K562 (cell line): Measurements from ENCODE around the gene PLTP. TPM values are rescaled to one million over a fixed set of nuclear protein-coding genes. Genes with fewer than 3 reads are reported as not detected.
A peak's percentile ranks its signal among the peaks of the same experiment; 100 is the strongest.

ENCODE experiments used
- ATAC-seq: fragments of 200-7000 bp; cut with Tn5 transposase; 3 replicates; pipeline ENCODE4 v1.9.1; 2020; ENCODE audit warnings: moderate library complexity
- BruUV-seq: library from RNA; stranded (reverse); fragments of 400-500 nt; replicated peaks from 2 replicates; lab custom pipeline; 2021; lab: Mats Ljungman, UMichigan
- CTCF ChIA-PET: fragments of 300-600 bp; formaldehyde crosslinking; extraction: SDS; loops from one replicate; lab custom pipeline; 2021; ENCODE audit warnings: low intra/inter-chr PET ratio; lab: Yijun Ruan, JAX
- POLR2A ChIA-PET: fragments of 300-600, 350-650 bp; sonication (Branson Sonifier 250); formaldehyde crosslinking; extraction: SDS; loops from one replicate; lab custom pipeline; 2021; ENCODE audit warnings: antibody characterized with exemption, inconsistent platforms; lab: Yijun Ruan, JAX
- DNase-seq, 4 experiments: peaks; one replicate each; pipeline versions ENCODE4 v3.0.0 to v3.0.0-alpha.2; 2011 to 2018; ENCODE audit warnings: low spot score in 3 of 4, mixed read lengths in 3 of 4; ENCODE audit errors: extremely low read depth in 1 of 4
- FAIRE-seq: peaks from 2 replicates; lab custom pipeline; 2011; peaks lifted over from hg19 to GRCh38; lab: Jason Lieb, UNC
- H2AFZ ChIP-seq: 2 replicates; pipeline ENCODE4 v1.6.0; 2011; ENCODE audit warnings: low read depth, low read length, control low read depth, inconsistent platforms
- H3K27ac ChIP-seq: fragments of 200-600 bp; 3 replicates; pipeline ENCODE4 v1.8.0; 2011; ENCODE audit warnings: low read depth, mild to moderate bottlenecking, control low read depth, inconsistent platforms, low read length, moderate library complexity, mixed read lengths; ENCODE audit errors: extremely low read depth
- H3K27me3 ChIP-seq, 2 experiments: fragments of 300-600 bp in 1 of 2; 2 replicates in 1 of 2; 3 replicates in 1 of 2; pipeline versions ENCODE4 v1.6.0 to v1.8.0; 2011; ENCODE audit warnings: inconsistent platforms in 2 of 2, low read length in 2 of 2, mild to moderate bottlenecking in 1 of 2, mixed read lengths in 1 of 2, moderate library complexity in 1 of 2; ENCODE audit not compliant: control insufficient read depth in 2 of 2, insufficient read depth in 2 of 2
- H3K36me3 ChIP-seq: fragments of 300-600 bp; 3 replicates; pipeline ENCODE4 v1.8.0; 2011; ENCODE audit warnings: mild to moderate bottlenecking, low read length, inconsistent platforms; ENCODE audit not compliant: control insufficient read depth, insufficient read depth
- H3K4me1 ChIP-seq, 2 experiments: fragments of 200-600 bp in 1 of 2; replicated peaks in 1 of 2; 2 replicates in 1 of 2; 3 replicates in 1 of 2; pipeline versions ENCODE4 v1.5.1 to v1.8.0; 2011; ENCODE audit warnings: inconsistent platforms in 2 of 2, low read length in 2 of 2, mild to moderate bottlenecking in 1 of 2, mixed read lengths in 1 of 2, moderate library complexity in 1 of 2; ENCODE audit not compliant: control insufficient read depth in 2 of 2, insufficient read depth in 2 of 2
- H3K4me2 ChIP-seq: 2 replicates; pipeline ENCODE4 v1.6.1; 2011; ENCODE audit warnings: low read length, control low read depth, inconsistent platforms, mixed read lengths; ENCODE audit not compliant: insufficient read depth
- H3K4me3 ChIP-seq: fragments of 200-600 bp; sonication (generic), shearing (Covaris generic); 2 replicates; pipeline ENCODE4 v1.5.1; 2016; ENCODE audit warnings: control low read depth, inconsistent platforms
- H3K79me2 ChIP-seq: fragments of 200-600 bp; 3 replicates; pipeline ENCODE4 v1.8.0; 2011; ENCODE audit warnings: low read length, inconsistent platforms; ENCODE audit not compliant: control insufficient read depth, insufficient read depth
- H3K9ac ChIP-seq, 2 experiments: 2 replicates each; pipeline versions ENCODE4 v1.6.0 to v1.6.1; 2011; ENCODE audit warnings: low read depth in 2 of 2, low read length in 2 of 2, control low read depth in 1 of 2, inconsistent platforms in 1 of 2, mild to moderate bottlenecking in 1 of 2, mixed read lengths in 1 of 2; ENCODE audit not compliant: insufficient read depth in 1 of 2
- H3K9me1 ChIP-seq: one replicate; pipeline ENCODE4 v1.6.0; 2011; ENCODE audit warnings: inconsistent platforms, mild to moderate bottlenecking, low read length, moderate library complexity; ENCODE audit not compliant: control insufficient read depth, insufficient read depth
- H3K9me3 ChIP-seq: replicated peaks from 2 replicates; pipeline ENCODE4 v1.5.1; 2011; ENCODE audit warnings: low read depth, low read length, inconsistent platforms; ENCODE audit not compliant: control insufficient read depth, insufficient read depth
- H4K20me1 ChIP-seq: replicated peaks from 2 replicates; pipeline ENCODE4 v1.6.1; 2011; ENCODE audit warnings: low read length, inconsistent platforms, mixed read lengths; ENCODE audit not compliant: control insufficient read depth, insufficient read depth
- ADNP ChIP-seq: fragments of 200-800 bp; sonication (Bioruptor generic); IDR thresholded peaks from 2 replicates; pipeline ENCODE4 v1.6.1; 2016; ENCODE audit warnings: missing genetic modification characterization, missing compliant biosample characterization
- ARID1B ChIP-seq: fragments of 450-650 bp; IDR thresholded peaks from 2 replicates; pipeline ENCODE4 v1.6.1; 2016; ENCODE audit warnings: antibody characterized with exemption, mild to moderate bottlenecking, inconsistent platforms
- BCOR ChIP-seq: fragments of 450-650 bp; IDR thresholded peaks from 2 replicates; pipeline ENCODE4 v1.6.1; 2016
- BHLHE40 ChIP-seq: IDR thresholded peaks from 2 replicates; pipeline ENCODE4 v1.6.1; 2011; ENCODE audit warnings: low read length, improper control_type of control experiment
- CBFA2T2 ChIP-seq: fragments of 450-650 bp; conservative IDR thresholded peaks from 2 replicates; pipeline ENCODE4 v1.6.1; 2017; ENCODE audit warnings: mild to moderate bottlenecking
- CBFB ChIP-seq: sonication (generic); formaldehyde crosslinking; IDR thresholded peaks from 2 replicates; pipeline ENCODE4 v1.4.0; 2020; ENCODE audit warnings: mild to moderate bottlenecking, missing genetic modification reagents
- GABPB1 ChIP-seq: sonication (generic); formaldehyde crosslinking; IDR thresholded peaks from 2 replicates; pipeline ENCODE4 v1.8.0; 2022; ENCODE audit warnings: mild to moderate bottlenecking, missing genetic modification reagents
- HDAC1 ChIP-seq, 2 experiments: fragments of 450-650 bp; IDR thresholded peaks; 2 replicates each; pipeline ENCODE4 v1.6.1; 2016 to 2017; ENCODE audit warnings: inconsistent platforms in 1 of 2, mild to moderate bottlenecking in 1 of 2, moderate library complexity in 1 of 2
- HNRNPL ChIP-seq: fragments of 200-400 bp; formaldehyde crosslinking; IDR thresholded peaks from 2 replicates; pipeline ENCODE4 v1.6.1; 2017; ENCODE audit warnings: low read depth, mild to moderate bottlenecking, low read length
- HNRNPLL ChIP-seq: fragments of 200-400 bp; formaldehyde crosslinking; IDR thresholded peaks from 2 replicates; pipeline ENCODE4 v1.6.1; 2017; ENCODE audit warnings: low read length, low read depth, mild to moderate bottlenecking; ENCODE audit not compliant: poor library complexity, severe bottlenecking
- JUNB ChIP-seq: fragments of 450-650 bp; formaldehyde crosslinking; conservative IDR thresholded peaks from 2 replicates; pipeline ENCODE4 v1.4.0; 2020; ENCODE audit warnings: mild to moderate bottlenecking
- MTF1 ChIP-seq: fragments of 250-450 bp; sonication (Bioruptor Pico); IDR thresholded peaks from 2 replicates; pipeline ENCODE4 v1.9.0; 2021; ENCODE audit warnings: moderate library complexity, mild to moderate bottlenecking, inconsistent platforms, borderline replicate concordance
- RAD51 ChIP-seq: fragments of 450-650 bp; IDR thresholded peaks from 2 replicates; pipeline ENCODE4 v1.7.1; 2016; ENCODE audit warnings: low read depth, mild to moderate bottlenecking, borderline replicate concordance
- SAFB2 ChIP-seq: fragments of 200-400 bp; formaldehyde crosslinking; IDR thresholded peaks from 2 replicates; pipeline ENCODE4 v1.6.1; 2018; ENCODE audit warnings: borderline replicate concordance, low read length, low read depth, moderate library complexity; ENCODE audit not compliant: severe bottlenecking
- XRCC5 ChIP-seq: fragments of 200-400 bp; formaldehyde crosslinking; IDR thresholded peaks from 2 replicates; pipeline ENCODE4 v1.6.1; 2017; ENCODE audit warnings: low read depth, mild to moderate bottlenecking, low read length
- YY1 ChIP-seq, 3 experiments: IDR thresholded peaks; 2 replicates each; pipeline ENCODE4 v1.6.1; 2011; ENCODE audit warnings: low read length in 2 of 3, mild to moderate bottlenecking in 2 of 3, moderate library complexity in 2 of 3, borderline replicate concordance in 1 of 3, control low read depth in 1 of 3, low read depth in 1 of 3; ENCODE audit not compliant: insufficient read depth in 3 of 3, insufficient replicate concordance in 2 of 3, control insufficient read depth in 1 of 3, insufficient read length in 1 of 3; ENCODE audit errors: extremely low read depth in 1 of 3
- ZBTB8A ChIP-seq: fragments of 450-650 bp; IDR thresholded peaks from 2 replicates; pipeline ENCODE4 v1.6.1; 2018; ENCODE audit warnings: mild to moderate bottlenecking, moderate library complexity; ENCODE audit not compliant: partially characterized antibody
- WGBS: fragments of 100-300 bp; shearing (Covaris generic); methylation state at CpG from one replicate; pipeline ENCODE4 v1.1.6; 2016; ENCODE audit warnings: low coverage, mixed read lengths; ENCODE audit not compliant: insufficient coverage; ENCODE audit errors: missing lambda C conversion rate; 5-methylcytosine and 5-hydroxymethylcytosine counted together
- in situ Hi-C: fragments of 300-500 bp; cut with MboI; formaldehyde crosslinking; loops from 4 replicates; pipeline ENCODE4 v1.15.0; 2018; ENCODE audit warnings: inconsistent platforms, mixed read lengths
- intact Hi-C: fragments of 100-400 bp; cut with micrococcal nuclease; formaldehyde crosslinking; loops from 2 replicates; pipeline ENCODE4 v1.14.2; 2022
- polyA plus RNA-seq, 8 experiments: library from polyadenylated mRNA; depleted of rRNA in 4 of 8; stranded (reverse) in 5 of 8; unstranded in 3 of 8; fragments of >200 nt; fragmentation: Nextera tagmentation in 2 of 8; fragmentation: Illumina TruSeq in 1 of 8; extraction: Ambion mirVana in 2 of 8; extraction: Trizol in 1 of 8; gene quantifications; 2 replicates each; pipeline versions ENCODE4 v1.2.1 to v1.2.3, GENCODE V29; 2011 to 2014; ENCODE audit warnings: inconsistent platforms in 1 of 8, missing spikeins in 1 of 8
- total RNA-seq, 7 experiments: library from RNA; depleted of rRNA in 6 of 7; stranded (reverse); fragments of >200 nt in 6 of 7; fragmentation: Illumina TruSeq in 2 of 7; extraction: Trizol in 2 of 7; gene quantifications; 2 replicates each; pipeline versions ENCODE4 v1.2.1 to v1.2.3, GENCODE V29; 2011 to 2021; ENCODE audit warnings: low replicate concordance in 1 of 7
- TF ChIP-seq, protein P1 (sequence below): fragments of 450-650 bp; IDR thresholded peaks from 2 replicates; pipeline ENCODE4 v1.6.1; 2016; ENCODE audit warnings: antibody characterized with exemption
- TF ChIP-seq, protein P2 (sequence below): fragments of 450-650 bp; IDR thresholded peaks from 2 replicates; pipeline ENCODE4 v1.6.1; 2016

Gene PLTP
- total and polyA plus RNA-seq, 9 of the 15 experiments (the other 6 are each of a cell fraction or from before 2014, with no cell fraction given), result 2.8 to 29.3 (median 17.6) TPM

DNA sequence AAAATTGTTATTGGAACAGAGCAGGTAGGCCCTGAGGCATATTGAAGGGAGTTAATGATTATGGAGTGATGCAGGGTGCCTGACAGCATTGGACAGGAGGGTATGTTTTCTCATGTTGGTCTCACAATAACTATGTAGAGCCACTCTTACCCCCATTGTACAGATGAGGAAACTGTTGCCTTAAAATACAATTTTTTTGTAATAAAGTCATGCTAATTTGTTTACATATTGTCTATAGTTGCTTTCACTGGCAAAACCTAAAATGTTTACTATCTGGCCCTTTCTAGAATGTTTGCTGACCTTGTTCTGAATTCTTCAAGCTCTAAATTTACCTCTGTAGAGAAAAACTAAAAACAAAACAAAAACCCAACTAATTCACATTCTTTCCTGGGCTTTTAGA, 60.5 kb downstream of the PLTP start (continued):
- peak; percentile 71; the same call in 1 of the 2 replicates for TF ChIP-seq BCOR
- TF ChIP-seq ADNP (tag), result peak; percentile 74

DNA sequence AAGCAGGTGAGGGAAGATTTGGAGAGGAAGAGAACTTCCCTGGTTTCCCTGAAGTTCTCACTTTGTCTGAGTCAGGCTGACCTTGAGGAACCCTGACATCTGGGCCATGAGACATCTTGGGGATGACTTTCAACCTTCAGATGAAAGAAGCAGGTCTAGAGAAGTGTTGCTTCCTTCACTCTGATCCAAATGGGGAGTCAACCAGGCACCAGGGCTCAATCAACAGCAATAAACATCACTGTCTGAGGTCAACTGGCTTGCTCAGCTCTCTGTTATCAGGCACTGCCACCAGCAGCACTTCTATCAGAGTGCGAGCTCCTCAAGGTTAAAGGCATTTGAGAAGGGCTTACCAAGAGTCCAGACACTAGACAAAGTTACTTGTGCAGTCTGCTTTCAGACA, 61.0 kb downstream of the PLTP start:
- ChIA-PET POLR2A (interaction anchor here (0.7 to 2.3 kb wide), 2 partner anchors 9 to 44 kb away, joined by 3 to 19 read pairs; no protein-coding TSS in a partner anchor), CTCF (no interaction called here)
- 0% methylated on average over 1 of the region's 1 CpG for WGBS
- H3K4me2 ChIP-seq, result peak overlapping the region; percentile 33
- peaks cover 5% of the 10 kb centered on the region for H3K9me3 ChIP-seq
- H3K79me2 ChIP-seq, result peaks cover 3% of the 10 kb centered on the region; the same call in 1 of the 3 replicates
- peak overlapping the region; percentile 63 for H3K27ac ChIP-seq
- no peak overlapping the region for H2AFZ ChIP-seq
- no peaks in the 10 kb centered on the region for H3K27me3 ChIP-seq
- in situ Hi-C loops (no loop called here), intact Hi-C loops (no loop called here)
- H3K4me1 ChIP-seq, result peaks cover 15 to 17% of the 10 kb centered on the region in 2 experiments; a peak in 4 of 5 replicates
- peak; percentile 43 to 87 (median 60) for DNase-seq
- peak; percentile 99 for FAIRE-seq
- no peaks in the 10 kb centered on the region for H3K9me1 ChIP-seq
- H3K9ac ChIP-seq, result no peak overlapping the region
- BruUV-seq, result no TSS peak
- H3K36me3 ChIP-seq, result peaks cover 17% of the 10 kb centered on the region; the same call in 2 of the 3 replicates
- H4K20me1 ChIP-seq, result no peaks in the 10 kb centered on the region
- no peak overlapping the region for H3K4me3 ChIP-seq
- peak; percentile 94 for ATAC-seq
- no peak for TF ChIP-seq CBFB (CRISPR knock-in tag)
- peak; percentile 86 for TF ChIP-seq CBFA2T2
- TF ChIP-seq JUNB (CRISPR knock-in tag), result no peak
- TF ChIP-seq, protein P1, sequence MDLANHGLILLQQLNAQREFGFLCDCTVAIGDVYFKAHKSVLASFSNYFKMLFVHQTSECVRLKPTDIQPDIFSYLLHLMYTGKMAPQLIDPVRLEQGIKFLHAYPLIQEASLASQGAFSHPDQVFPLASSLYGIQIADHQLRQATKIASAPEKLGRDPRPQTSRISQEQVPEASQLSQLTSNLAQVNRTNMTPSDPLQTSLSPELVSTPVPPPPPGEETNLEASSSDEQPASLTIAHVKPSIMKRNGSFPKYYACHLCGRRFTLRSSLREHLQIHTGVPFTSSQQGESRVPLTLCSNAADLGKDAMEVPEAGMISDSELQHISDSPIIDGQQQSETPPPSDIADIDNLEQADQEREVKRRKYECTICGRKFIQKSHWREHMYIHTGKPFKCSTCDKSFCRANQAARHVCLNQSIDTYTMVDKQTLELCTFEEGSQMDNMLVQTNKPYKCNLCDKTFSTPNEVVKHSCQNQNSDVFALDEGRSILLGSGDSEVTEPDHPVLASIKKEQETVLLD, result peak; percentile 44; the same call in 1 of the 2 replicates
- TF ChIP-seq HNRNPLL, result no peak
- peak; percentile 35; the same call in 1 of the 2 replicates for TF ChIP-seq BHLHE40
- TF ChIP-seq YY1 (IDR thresholded peaks at IDR 0.05; ENCODE audit: borderline replicate concordance in 1 of 3, control insufficient read depth in 1 of 3, extremely low read depth in 1 of 3, insufficient read depth in 3 of 3, insufficient read length in 1 of 3, insufficient replicate concordance in 2 of 3, low read depth in 1 of 3, low read length in 2 of 3), result peak in 1 of 3 experiments; percentile 15
- TF ChIP-seq, protein P2, sequence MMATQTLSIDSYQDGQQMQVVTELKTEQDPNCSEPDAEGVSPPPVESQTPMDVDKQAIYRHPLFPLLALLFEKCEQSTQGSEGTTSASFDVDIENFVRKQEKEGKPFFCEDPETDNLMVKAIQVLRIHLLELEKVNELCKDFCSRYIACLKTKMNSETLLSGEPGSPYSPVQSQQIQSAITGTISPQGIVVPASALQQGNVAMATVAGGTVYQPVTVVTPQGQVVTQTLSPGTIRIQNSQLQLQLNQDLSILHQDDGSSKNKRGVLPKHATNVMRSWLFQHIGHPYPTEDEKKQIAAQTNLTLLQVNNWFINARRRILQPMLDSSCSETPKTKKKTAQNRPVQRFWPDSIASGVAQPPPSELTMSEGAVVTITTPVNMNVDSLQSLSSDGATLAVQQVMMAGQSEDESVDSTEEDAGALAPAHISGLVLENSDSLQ, result peak; percentile 50; the same call in 1 of the 2 replicates
- TF ChIP-seq XRCC5, result no peak
- TF ChIP-seq GABPB1, result 0 out of 2 replicates have a peak, but pooled peaks have one; percentile 22
- no peak for TF ChIP-seq MTF1
- TF ChIP-seq RAD51, result no peak
- TF ChIP-seq ZBTB8A, result no peak
- TF ChIP-seq HNRNPL, result no peak
- peak in 1 of 2 experiments; percentile 56; a peak in 2 of 4 replicates for TF ChIP-seq HDAC1 (IDR thresholded peaks at IDR 0.05)
- peak; percentile 88 for TF ChIP-seq ARID1B
- TF ChIP-seq SAFB2, result no peak
